GM18951 (cell line): ENCODE data around the gene INAVA.
"Not testable (repeated sequence)": the region's sequence is repeated elsewhere in the genome, so short reads cannot be mapped to it uniquely, and the experiment has no call there.

Experiments
- POLR2A ChIP-seq: IDR thresholded peaks from 4 replicates; pipeline ENCODE4 v1.6.1; 2011; ENCODE audit warnings: mild to moderate bottlenecking; ENCODE audit not compliant: insufficient read length, insufficient read depth; ENCODE audit errors: extremely low read depth
- in situ Hi-C: fragments of 300-500 bp; cut with MboI; formaldehyde crosslinking; loops from one replicate; pipeline ENCODE4 v1.12.0; 2022; ENCODE audit warnings: low sequenced_read_pairs, mixed read lengths, inconsistent platforms; ENCODE audit not compliant: unreplicated experiment

Gene INAVA

GRCh38 chr1:200954434-200954833, 59.7 kb downstream of the INAVA start:
- TF ChIP-seq POLR2A, result no peak
- in situ Hi-C loops, result no loop called here

GRCh38 chr1:200958597-200958996, 63.9 kb downstream of the INAVA start:
- no peak for TF ChIP-seq POLR2A
- in situ Hi-C loops, result no loop called here

GRCh38 chr1:200959411-200959921, 64.8 kb downstream of the INAVA start:
- TF ChIP-seq POLR2A, result no peak
- in situ Hi-C loops, result no loop called here

- TF ChIP-seq POLR2A, result no peak
- in situ Hi-C loops, result no loop called here
Measured at GRCh38 chr1:200960236-200960947, 65.7 kb downstream of the INAVA start.

GRCh38 chr1:200960948-200961340, 66.2 kb downstream of the INAVA start:
- no peak for TF ChIP-seq POLR2A
- in situ Hi-C loops, result no loop called here

GRCh38 chr1:200962151-200962550, 67.5 kb downstream of the INAVA start:
- in situ Hi-C loops, result not testable (repeated sequence)

- TF ChIP-seq POLR2A, result no peak
- in situ Hi-C loops, result no loop called here
Measured at GRCh38 chr1:200962631-200963030, 67.9 kb downstream of the INAVA start.

- TF ChIP-seq POLR2A, result no peak
- in situ Hi-C loops, result no loop called here
Measured at GRCh38 chr1:200963076-200963475, 68.4 kb downstream of the INAVA start.

- in situ Hi-C loops, result not testable (repeated sequence)
Measured at GRCh38 chr1:200963888-200964287, 69.2 kb downstream of the INAVA start.
